Measurements from ENCODE around the gene CCL22.
"Not testable (repeated sequence)": the region's sequence is repeated elsewhere in the genome, so short reads cannot be mapped to it uniquely, and the experiment has no call there.

The CCL22 gene

DNA sequence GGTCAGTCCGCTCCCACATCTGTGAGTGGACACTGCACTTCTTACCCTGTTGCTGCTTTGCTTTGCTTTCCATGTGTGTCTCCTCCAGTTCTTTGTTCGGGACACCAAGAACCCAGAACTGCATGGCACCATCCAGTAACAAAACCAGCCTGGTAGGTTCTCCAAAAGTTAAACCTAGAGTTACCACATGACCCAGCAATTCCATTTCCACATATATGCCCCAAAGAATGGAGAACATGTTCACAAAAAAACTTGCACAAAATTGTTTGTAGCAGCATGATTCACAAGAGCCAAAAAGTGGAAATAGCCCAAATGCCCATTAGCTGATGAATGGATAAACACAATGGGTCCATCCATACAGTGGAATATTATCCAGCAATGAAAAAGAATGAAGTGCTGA, 10.3 kb upstream of the CCL22 start:
- DNase-seq = no peak

DNA sequence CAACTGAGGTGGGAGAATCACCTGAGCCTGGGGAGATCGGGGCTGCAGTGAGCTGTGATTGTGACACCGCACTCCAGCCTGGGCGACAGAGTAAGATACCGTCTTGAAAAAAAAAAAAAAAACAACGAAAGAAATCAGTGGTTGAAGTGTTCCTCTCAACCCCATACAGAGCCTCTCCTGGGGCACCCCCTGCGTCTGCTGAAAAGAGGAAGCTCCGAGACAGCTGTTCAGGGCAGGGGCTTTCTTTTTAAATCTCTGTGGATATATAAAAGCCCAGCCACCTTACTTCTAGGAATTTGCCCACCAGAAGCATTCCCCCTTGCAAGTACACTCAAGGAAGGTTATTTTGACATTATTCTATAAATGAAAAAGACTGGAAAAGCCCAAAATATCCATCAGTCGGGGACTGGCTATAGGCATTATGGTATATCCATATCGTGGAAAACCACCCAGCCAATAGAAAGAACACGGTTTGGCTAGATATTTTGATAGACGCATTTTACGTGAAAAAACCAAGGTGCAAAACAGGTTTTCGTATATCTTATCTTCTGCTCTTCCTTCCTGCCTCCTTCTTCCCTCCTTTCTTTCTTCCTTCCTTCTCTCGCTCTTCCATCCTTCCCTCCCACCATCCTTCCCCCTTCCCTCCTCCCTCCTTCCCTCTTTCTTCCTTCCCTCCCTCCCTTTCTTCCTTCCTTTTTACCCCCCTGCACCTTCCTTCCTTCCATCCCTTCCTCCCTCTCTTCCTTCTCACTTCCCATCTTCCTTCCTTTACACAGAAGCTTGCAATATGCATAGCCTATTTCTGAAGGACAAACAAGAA, 9.2 kb upstream of the CCL22 start:
- no peak for DNase-seq

DNA sequence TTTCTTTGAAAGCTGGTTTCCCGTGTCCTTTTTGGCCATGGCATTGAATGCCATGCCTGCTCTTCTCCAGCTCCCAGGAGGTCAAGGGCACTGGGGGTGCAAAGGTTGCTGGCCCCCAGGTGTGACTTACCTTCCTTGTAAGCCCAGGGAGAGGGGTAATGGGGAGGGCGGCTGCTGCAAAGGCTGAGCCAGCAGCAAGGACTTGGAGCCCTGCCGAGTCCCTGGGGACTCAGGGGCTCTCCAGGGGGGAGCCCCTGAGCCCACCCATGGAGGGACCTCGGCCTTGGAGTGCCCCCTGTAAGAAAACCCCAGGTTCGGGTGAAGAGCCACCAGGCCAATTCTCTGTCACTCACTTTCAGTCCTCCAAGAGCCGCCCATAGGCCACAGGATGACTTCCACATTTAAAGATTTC, 5.9 kb upstream of the CCL22 start:
- DNase-seq = no peak

DNA sequence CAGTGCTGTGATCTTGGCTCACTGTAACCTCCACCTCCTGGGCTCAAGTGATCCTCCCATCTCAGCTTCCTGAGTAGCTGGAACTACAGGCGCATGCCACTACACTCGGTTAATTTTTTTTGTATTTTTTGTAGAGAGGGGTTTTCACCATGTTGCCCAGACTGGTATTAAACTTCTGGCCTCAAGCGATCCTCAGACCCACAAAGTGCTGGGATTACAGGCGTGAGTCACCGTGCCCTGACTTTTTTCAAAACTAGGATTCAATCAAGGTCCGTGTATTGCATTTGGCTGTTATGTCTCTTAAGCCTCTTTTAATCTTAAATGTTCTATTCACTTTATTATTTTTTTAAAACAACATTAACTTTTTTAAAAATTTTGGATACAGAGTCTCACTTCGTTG, 4.3 kb upstream of the CCL22 start:
- DNase-seq = no peak

GRCh38 chr16:57355898-57356414, 2.6 kb upstream of the CCL22 start:
- no peak for DNase-seq

GRCh38 chr16:57356547-57356946, 2.0 kb upstream of the CCL22 start:
- DNase-seq = no peak

GRCh38 chr16:57357330-57358085, 1.1 kb upstream of the CCL22 start:
- no peak for DNase-seq

- DNase-seq = no peak
These were observed 530 bp upstream of the CCL22 start for GRCh38 chr16:57358086-57358420.

DNA sequence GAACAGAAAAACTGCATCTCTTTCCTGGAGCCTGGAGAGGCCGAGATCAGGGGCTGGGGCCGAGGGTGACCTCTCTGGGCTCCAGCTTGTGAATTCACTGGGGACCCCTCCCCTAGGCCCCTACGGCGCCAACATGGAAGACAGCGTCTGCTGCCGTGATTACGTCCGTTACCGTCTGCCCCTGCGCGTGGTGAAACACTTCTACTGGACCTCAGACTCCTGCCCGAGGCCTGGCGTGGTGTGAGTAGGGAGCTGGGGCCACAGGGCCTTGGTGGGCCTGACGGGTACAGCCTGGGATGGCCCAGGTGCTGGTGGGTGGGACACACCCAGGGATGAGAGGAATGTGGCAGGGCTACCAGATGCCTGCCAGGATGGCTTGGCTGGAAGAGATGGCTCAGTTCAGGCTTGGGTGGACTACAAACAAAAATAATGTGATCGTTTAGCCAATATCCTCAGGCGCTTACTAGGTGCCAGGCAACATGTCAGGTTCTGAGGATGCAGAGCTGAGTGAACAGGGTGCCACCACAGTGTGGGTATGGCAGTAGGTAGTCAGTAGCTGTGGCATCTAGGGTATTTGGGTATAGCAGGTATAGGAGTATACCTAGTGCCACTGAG, 1.8 kb downstream of the CCL22 start:
- DNase-seq = no peak

DNA sequence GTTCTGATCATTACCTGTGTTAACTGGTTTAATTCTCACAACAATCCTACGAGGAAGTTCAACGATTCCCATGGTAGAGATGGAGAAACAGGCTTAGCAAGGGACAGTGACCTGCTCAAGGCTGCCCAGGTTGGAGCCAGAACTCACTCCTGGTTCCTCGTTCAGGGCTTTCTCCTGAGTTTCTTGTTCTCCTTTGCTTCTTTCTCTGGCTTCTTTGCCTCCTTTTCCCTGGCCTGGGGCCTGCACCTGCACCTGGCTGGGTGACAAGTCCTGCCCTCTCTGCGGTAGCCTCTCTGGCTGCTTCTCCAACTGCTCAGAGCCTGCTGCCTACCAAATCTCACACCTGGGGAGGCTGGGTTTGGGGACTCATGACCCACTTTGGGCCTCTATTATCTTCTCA, 2.8 kb downstream of the CCL22 start:
- DNase-seq = no peak

DNA sequence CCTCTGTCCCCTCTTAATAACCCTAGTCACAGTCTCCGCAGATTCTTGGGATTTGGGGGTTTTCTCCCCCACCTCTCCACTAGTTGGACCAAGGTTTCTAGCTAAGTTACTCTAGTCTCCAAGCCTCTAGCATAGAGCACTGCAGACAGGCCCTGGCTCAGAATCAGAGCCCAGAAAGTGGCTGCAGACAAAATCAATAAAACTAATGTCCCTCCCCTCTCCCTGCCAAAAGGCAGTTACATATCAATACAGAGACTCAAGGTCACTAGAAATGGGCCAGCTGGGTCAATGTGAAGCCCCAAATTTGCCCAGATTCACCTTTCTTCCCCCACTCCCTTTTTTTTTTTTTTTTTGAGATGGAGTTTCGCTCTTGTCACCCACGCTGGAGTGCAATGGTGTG, 5.6 kb downstream of the CCL22 start:
- no peak for DNase-seq

- no peak for DNase-seq
These were observed 8.0 kb downstream of the CCL22 start for GRCh38 chr16:57366544-57367040.

DNA sequence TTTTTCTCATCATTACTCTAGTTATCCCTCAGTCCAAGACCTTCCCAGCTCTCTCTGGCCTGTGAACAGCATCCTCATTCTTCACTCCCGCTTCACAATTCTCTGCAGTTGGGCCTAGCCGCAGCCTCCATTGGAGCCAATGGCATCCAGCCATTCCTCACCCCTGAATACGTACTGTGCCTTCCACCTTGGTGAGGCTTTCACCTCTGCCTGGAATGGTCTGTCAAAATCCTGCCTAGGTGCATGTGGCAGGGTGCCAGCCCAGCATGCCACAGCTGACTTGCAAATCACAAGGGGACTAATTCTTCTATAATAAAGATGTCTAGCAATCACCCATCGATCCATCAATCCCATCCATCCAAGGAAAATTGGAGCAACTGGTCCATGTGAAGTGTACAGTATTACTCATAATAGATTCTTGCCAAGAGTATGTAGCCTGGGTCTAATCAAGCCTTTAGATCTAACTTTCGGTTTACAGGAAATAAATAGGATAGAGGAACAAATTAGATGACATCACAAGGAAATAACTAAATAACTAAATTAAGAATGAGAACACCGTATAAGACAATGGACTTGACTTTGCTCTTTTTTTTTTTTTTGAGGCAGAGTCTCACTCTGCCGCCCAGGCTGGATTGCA, 8.7 kb downstream of the CCL22 start:
- no peak for DNase-seq

DNA sequence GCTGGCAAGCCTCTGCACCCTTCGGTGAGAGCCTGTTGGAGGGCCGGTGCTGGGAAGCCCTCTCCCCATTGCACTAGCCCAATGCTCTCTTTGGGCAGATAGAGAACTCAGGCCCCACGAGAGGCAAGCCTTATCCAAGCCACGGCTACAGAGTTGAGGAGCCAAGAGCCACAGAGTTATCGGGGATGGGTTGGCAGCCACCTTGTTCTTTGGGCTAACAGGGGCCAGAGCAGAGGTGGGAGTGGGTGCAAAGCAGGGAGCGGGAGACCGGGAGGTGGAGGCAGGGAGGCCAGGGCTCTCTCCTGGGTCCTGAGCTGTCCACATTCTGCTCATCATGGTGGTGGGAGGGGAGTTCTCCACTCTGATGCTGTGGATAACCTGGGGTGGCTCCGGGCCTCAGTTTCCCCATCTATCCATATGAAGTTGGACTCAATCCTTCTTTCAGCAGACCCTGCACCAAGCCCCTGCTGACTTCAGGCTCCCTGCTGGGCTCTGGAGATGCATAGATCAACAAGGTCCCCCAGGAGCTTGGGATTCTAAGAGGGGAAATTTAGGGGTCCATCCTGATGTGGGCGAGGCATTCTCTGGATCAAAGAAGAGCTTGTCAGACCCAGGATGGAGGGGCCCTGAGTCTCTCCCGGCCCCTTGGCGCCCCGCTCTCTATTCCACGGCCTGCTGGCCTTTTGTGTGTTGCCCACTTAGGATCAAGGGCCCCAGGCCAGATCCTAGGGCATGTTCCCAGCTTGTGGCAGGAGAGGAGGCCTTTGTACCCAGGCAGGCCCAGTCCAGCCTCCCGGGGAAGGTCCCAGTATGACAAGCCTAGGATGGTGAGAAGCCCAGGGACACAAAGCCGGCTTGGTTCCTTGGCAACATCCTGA, 13.2 kb downstream of the CCL22 start:
- no peak for DNase-seq

DNA sequence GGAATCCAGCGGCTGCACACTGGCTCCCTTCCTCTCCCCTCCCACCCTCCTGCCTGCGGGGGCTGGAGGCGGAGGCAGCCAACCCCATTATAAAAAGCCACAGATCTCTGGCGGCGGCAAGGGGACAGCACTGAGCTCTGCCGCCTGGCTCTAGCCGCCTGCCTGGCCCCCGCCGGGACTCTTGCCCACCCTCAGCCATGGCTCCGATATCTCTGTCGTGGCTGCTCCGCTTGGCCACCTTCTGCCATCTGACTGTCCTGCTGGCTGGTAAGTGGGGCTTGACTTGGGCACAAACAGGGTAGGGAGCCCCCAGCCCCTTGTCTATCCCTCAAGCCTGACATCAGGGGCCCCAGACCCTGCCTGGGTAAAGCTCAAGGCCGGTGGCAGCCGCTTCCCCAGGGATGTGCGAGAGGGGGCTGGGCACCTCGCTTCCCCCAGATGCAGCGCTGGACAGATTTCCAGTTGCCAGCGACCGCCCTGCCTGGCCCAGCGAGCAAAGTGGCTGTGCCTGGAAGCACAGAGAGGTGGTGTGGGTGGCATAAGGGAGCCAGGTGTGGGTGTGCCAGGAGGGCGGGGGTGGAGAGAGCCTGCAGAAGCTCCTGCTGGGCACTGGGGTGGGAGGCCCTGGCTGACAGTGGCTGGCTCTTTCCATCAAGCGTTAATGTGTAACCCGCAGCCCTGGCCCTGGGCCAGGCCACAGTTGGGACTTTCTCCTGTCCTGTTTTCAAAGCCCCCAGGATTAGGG, 14.0 kb downstream of the CCL22 start, which contains the start of gene CX3CL1:
Gene CX3CL1, plus strand, starts transcription at position 119 of the 745 bp plus-strand sequence. Its CDS starts 79 bp downstream, at position 198.
- no peak for DNase-seq

- no peak for DNase-seq
These were observed 14.7 kb downstream of the CCL22 start for GRCh38 chr16:57373117-57373947.

- no peak for DNase-seq
These were observed 15.5 kb downstream of the CCL22 start for GRCh38 chr16:57374067-57374534.

DNA sequence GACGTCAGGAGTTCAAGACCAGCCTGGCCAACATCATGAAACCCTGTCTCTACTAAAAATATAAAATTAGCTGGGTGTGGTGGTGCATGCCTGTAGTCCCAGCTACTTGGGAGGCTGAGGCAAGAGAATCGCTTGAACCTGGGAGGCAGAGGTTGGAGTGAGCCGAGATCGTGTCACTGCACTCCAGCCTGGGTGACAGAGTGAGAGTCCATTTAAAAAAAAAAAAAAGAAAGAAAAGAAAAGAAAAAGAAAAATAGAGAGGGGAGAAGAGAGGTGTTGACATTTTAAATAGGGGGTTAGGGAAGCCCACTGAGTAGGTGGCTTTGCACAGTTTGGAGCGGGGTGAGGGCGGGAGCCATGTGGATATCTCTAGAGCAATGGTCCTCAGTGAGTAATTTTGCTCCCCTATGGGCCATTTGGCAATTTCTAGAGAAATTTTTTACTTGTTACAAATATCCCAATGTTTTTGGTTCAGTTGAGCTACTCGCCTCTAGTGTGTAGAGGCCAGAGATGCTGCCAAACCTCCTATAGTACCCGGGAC, 16.4 kb downstream of the CCL22 start:
- not testable (repeated sequence) for DNase-seq

DNA sequence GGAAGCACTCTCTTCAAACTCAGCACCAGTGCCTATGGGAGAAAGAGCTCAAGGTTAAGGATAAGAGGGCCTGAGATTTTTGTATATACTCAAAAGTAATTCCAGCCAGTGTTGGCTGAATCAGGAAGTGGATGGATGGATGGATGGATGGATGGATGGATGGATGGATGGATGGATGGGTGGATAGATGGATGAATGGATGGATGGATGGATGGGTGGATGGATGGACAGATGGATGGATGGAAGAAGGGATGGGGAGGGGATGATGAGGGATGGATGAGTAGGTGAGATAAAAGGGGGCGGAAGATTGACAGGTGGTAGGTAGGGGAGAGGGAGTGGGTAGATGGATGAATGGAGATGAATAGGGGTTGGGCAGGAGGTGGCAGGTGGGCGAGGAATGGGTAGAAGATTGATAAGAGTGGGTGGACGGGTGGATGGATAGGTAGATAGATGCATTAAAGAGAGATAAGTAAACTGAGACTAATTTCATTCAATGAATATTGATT, 17.8 kb downstream of the CCL22 start:
- DNase-seq = no peak

Measured in central memory CD4-positive, alpha-beta T cell (primary cell).